HG03196 (cell line): Measurements from ENCODE around the gene CSTF3.
"Not testable (repeated sequence)": the region's sequence is repeated elsewhere in the genome, so short reads cannot be mapped to it uniquely, and the experiment has no call there.

ENCODE experiments used
- ATAC-seq: cut with Tn5 transposase; IDR thresholded peaks from one replicate; pipeline ENCODE4 v1.9.1; 2021; ENCODE audit not compliant: unreplicated experiment

CSTF3 gene

DNA sequence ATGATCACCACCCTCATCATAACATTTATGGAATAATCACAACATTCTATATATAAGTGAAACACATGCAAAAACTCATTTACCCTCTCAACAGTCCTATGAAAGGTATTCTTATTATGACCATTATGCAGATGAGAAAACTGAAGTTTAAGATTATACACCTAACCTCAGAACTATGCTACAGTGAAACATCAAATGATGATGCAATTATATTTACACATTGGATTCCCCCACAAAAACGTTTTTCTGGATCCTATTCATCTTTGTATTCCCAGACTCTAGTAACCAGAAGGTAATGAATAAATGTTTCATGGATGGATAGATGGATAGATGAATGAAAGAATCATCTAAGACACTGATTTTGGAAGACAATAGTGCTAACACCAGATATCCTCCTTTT, 67.1 kb downstream of the CSTF3 start:
- no peak for ATAC-seq

DNA sequence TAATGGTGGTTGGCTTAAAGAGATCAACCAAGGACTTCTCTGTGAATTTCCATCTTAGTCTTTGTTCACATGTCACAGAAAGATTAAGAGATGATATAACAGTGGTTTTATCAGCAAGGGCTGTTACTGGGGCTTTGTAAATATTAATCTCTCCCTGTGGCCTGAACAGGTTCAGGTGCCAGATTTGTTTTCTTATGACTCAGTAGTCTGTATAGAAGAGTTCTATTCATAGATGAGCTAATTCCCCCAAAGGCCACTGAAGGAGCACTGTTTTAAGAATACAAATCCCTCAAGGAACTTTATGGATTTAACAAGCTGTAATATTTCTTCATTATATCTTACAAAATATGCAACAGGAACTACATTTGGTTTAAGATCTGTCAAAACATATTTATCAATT, 71.5 kb downstream of the CSTF3 start:
- ATAC-seq = no peak

DNA sequence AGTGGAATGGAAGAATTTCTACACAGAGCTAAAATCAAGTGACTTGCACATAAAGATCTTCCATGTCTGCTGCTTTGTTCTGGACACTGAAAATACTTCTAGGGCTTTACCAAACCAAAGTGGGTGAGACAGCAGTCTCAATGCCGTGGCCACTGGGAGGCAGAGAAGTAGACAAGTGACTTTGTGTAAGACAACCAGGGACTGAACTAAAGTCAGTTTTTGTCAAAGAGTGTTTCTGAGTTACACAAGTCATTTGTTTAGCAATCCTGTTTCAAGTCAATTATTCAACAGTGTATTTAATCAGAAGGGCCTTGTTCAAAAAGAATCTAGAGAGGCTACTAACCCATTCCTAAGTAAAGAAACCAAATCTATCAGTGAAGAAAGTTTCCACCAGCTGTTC, 75.3 kb downstream of the CSTF3 start:
- no peak for ATAC-seq

DNA sequence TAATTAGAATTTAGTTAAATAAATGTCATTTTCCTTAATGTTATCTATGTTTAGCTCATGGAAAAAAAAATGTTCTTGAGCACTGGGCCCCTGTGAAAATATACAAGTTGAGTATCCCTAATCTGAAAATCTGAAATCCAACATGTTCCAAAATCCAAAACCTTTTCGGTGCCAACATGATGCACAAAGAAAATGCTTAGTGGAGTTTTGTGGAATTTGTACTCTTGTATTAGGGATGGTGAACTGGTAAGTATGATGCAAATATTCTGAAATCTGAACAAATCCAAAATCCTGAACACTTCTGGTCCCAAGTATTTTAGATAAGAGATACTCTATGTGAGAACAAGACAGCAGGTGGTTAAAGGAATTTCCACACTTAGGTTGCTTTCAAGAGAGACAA, 77.4 kb downstream of the CSTF3 start:
- no peak for ATAC-seq

DNA sequence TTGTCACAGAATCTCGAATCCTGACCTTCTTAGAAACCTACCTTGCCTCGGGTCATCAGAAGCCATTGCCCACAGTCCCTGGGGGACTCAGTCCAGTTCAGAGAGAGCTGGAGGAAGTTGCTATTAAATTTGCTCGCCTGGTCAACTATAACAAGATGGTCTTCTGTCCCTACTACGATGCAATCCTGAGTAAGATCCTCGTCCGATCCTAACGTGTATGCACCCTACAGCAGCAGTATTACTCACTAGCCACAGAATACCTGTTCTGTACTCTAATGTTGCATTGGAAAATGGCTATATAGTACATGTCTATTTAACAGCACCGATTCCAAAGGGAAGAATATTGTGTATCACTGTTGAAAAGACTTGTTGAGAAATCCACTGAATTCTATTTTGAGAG, 88.8 kb downstream of the CSTF3 start:
- ATAC-seq = no peak

DNA sequence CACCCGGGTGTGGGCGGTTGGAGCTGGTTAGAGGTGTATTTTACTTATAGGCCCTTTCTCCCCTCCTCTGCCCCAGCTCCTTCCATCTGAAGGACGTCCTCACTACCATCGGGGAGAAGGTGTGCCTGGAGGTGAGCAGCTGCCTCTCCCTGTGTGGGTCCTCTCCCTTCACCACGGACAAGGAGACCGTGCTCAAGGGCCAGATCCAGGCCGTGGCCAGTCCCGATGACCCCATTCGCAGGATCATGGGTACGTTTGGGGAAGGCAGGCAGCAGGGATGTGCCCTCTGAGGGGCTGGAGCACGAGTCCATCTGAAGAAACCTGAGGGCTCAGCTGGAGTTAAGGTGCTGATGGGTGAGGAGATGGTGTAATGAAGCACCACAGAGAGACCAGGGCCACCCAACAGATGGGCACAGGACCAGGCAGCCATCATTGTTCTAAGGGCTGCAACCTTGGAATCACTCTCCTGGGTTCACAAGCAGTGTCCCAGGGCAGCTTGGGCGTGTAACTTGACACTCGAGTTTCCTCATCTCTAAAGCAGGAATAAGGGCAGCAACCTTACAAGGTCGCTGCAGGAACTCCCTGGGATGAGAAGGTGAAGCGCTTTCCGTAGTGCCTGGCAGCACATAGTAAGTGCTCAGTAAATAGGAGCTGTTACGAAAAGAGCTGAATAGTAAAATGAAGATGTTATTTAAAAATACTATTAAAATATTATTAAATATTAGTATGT, 92.5 kb downstream of the CSTF3 start:
- ATAC-seq = no peak

DNA sequence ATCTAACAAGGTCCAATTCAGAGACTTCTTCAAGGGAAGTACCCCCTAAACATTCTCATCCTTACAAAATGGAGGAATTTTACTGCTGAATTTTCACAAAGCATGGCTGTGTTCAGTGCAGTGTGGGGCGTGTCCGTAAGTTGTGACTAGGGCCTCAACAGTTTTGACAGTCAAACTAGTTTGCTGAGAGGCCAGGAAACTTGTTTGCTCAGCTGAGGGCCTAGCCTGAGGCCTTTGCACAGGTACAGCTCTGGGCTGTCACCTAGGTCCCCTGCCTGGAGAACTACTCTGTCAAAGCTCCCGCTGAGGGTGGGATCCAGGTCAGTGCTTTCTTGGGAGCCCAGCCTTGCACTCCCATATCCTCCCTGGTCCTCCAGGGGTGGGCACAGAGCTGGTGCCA, 94.0 kb downstream of the CSTF3 start:
- ATAC-seq = no peak

DNA sequence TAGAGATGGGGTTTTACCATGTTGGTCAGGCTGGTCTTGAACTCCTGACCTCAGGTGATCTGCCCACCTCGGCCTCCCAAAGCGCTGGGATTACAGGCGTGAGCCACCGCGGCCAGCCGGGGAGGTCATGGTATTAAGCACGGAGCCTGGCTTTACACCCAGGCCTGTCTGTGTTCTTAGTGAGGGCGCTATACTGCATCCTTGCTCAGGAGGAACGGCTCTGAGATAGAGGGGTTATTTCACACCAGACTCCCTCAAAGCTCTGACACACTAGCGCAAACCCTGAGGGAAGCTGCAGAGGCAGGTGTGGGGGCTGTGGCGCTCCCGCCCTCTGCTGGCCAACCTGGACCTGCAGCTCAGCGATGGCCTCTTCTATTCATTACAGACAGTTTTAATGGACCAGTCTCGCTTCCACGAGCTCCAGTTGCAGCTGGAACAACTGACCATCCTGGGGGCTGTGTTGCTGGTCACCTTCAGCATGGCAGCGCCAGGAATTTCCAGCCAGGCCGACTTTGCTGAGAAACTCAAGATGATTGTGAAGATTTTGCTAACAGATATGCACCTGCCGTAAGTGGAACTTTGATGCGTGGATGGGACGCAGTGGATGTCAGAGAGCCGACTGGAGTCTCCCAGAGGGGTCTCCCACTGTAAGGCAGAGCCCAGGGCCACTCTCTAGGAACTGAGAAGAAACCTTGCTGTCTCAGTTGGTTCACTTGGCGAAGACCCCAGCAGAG, 95.7 kb downstream of the CSTF3 start:
- no peak for ATAC-seq

DNA sequence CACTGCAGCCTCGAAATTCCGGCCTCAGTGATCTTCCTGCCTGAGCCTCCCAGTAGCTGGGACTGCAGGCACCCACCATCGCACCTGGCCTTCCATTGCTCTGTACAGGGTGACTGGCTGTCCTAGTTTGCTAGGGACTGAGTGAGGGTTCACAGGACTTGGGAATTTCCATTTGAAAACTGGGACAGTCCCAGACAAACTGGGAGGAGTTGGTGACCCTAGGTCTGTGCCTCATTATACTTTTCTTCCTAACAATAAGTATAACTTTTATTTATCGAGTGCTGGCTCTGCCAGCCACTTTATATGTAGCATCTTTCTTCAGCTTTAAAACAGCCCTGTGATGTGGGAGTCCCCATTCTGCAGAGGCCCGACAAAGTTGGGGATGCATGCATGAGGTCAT, 96.4 kb downstream of the CSTF3 start:
- ATAC-seq = no peak

DNA sequence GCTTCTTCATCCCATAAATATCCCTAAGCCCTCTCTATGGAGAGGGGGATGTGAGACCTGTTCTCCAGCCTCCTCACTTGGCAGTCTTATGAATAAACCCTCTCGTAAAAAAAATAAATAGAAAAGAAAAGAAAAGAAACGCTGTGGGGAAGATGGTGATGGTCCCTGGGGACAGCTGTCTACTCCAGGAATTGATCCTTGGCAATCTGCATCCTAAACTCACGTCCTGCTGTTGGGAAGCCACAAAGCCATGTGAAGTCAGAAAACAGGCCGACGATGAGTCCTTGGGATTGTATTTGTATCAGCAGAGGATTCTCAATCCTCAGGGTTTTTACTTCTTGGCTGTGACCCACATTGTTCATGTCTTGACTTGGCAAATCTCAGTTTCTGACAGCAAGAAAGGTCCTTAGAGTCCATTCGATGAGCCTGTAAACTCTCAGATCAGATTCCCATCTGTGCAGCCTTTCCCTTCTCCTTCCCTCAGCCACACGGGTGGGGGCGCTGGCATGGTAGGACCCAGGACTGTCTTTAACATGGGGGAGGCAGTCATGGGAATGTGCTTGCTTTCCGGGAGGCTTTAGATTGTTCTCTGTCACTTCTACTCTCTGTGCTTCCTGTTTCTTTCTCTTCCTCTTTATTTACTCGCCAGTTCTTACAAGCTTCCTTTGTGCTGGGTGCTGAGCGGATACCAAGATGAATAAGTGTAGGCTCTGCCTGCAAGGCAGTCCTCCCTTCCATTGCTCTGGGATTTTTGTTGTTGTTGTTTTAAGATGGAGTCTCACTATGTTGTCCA, 97.1 kb downstream of the CSTF3 start:
- no peak for ATAC-seq

DNA sequence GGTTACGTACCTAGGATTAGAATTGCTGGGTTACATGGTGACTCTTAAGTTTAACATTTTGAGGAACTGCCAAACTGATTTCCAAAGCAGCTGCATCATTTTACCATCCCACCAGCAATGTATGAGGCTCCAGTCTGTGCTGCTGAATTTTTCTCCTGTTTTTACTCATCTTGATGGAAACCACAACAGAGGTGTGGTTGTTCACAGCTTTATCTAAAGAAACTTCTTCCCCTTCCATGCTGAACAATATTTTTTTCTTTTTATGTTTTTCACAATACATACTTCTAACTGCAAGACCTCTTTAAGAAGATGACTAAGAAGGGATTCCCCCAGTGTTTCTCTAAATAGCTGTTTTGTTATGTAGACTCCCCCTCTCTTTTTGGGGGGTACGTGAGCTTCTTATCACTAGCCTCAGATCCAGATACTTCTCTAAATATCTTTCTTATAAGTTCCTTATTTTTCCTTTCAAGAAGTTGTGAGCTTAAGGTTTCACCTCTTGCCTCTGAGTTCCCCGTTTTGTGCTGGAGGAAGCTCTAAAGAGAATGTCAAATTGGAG, 97.9 kb downstream of the CSTF3 start:
- ATAC-seq = peak; percentile 40

DNA sequence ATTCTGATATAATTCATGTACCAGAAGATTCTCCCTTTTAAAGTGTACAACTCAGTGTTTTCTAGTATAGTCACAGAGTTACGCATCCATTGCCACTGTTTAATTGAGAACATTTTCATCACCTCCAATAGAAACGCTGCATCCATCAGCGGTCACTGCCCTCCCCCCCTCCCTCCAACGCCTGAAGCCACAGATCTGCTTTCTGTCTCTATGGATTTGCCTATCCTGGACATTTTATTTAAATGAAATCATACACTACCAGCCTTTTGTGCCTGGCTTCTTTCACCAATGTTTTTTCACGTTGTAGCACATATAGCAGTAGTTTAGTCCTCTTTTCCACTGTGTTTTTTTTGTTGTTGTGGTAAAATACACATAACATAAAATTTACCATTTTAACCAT, 99.1 kb downstream of the CSTF3 start:
- ATAC-seq = no peak

DNA sequence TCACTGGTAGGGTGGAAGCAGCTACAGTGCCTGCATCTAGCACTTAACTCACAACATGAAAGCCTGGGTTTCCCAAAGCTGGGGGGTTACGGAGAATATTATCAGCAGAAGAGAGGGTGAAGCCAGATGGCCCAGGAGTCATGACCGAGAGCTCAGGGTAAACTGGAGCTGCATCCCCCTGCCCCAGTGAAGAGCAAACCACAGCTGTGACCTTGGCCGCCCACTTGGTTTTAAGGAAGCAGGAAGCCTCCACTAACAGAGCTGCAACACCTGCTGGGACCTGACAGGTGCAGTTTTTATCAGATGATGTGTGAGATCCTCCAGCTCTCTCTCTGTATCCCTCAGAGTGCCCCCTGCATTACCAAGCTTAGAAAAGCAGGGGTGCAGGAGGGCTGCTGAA, 101.0 kb downstream of the CSTF3 start:
- ATAC-seq = no peak

DNA sequence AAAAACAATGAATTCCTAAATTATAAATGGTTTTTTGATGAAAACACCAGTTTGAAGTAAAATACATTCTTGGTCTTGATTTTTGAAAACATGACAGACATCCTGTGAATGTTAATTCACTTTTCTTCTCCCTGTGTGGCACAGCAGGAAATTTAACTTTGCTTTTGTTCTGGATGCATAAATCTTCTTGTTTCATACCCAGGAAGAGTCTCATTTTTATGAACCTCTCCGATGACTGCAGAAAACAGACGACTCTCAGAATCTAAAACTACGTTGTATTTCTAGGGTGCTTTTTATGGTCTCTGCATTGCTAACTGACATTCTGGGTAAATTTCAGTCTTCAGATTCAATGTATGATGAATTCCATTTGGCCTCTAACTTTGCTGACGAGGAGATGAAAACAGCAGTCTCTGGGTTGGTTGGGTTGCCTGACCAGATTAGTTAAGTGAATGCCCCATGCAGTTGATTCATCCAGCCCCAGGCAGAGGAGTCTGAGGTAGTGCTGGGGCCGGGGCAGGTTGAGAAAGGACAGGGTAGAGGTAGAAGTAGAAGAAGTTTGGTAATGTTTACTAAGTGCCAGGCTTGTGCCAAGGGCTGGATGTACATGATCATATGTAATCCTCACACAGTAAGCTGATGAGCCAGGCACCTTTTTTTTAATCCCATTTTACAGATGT, 101.8 kb downstream of the CSTF3 start:
- no peak for ATAC-seq

DNA sequence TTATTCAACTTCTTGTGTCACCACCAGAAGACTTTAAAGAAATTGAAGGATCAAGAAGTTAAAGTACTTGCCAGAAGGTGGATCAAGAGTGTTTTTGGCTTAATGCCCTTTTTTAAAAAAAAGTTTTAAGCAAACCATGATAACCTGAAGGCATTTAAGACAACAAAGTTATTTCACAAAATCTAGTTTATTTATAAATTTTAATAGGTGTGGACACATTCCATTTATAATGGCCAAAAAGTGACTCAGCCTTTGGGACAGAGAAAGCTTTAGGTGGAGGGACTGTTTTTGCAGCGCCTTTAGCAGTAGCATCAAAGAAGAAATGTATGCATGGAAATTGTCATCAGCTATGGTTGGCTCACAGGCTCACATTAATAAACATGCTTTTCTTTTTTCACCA, 104.0 kb downstream of the CSTF3 start:
- ATAC-seq = no peak

DNA sequence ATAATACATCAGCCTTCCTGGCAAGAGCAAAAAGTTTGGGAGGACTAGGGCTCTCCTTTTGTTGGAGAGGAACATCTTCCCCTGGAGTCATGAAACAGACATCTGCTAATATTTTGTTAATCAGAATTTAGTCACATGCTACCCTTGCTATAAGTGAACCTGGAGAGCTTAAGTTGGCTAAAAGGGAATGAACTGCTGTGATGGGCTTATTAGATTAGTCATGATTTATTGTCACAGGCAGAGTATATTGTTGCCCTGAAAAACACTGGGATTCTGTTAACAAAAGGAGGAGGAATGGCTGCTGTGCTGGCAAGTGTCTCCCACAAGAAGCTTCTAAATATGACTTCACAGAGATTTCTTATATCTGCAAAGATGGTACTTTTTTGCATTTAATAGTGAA, 105.9 kb downstream of the CSTF3 start:
- ATAC-seq = no peak

DNA sequence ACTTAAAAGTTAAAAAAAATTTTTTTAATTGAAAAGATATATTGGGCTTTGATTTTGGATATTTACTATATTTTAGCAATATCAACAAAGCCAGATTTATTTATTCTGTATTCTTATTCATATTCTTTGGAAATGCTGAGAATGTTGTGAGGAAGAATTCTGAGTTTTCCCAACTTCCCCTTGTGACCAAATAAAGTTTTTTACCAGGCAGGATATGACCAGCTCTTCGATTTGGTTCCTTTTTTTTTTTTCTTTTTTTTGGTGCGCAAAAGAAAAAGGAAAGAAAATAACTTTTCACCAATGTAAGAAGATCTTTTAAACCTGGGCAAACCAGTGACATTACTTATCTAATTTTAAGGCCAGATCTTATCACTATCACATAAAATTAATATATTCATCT, 109.0 kb downstream of the CSTF3 start:
- no peak for ATAC-seq

DNA sequence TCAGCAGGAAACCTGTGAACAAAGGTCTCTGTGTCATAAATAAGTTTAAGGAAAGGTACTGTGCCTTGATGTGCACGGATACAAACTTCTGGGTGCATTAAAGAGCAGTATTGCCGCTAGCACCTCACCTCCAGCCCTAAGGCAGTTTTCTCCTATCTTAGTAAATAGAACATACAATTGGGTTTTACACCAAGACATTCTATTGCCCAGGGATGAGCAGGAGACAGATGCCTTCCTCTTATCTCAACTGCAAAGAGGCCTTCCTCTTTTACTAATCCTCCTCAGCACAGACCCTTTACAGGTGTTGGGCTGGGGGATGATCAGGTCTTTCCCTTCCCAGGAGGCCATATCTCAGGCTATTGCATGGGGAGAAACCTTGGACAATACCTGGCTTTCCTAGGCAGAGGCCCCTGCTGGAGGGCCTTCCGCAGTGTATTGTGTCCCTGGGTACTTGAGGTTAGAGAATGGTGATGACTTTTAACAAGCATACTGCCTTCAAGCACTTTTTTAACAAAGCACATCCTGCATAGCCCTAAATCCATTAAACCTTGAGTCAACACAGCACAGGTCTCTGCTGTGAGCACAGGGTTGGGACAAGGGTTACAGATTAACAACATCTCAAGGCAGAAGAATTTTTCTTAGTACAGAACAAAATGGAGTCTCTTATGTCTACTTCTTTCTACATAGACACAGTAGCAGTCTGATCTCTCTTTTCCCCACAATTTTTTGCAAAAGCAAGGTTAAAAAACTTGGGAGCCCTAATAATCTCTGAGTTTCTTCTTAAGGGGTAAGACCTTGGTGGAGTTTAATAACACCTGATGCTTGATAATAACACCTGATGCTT, 111.5 kb downstream of the CSTF3 start:
- ATAC-seq = not testable (repeated sequence)

DNA sequence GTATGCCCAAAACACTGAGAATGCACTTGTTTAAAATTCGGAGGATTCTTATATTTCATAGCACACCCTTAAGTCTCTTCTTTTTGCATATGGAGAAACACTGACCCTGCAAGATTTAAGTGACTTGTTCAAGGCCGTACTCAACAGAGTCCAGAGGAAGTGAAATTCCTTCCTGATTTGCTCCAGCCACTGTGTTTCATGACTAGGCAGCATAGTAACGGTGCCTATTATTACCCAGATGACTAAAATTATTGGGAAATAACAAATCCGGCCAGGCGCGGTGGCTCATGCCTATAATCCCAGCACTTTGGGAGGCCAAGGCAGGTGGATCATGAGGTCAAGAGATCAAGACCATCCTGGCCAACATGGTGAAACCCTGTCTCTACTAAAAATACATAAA, 112.6 kb downstream of the CSTF3 start:
- ATAC-seq = not testable (repeated sequence)

DNA sequence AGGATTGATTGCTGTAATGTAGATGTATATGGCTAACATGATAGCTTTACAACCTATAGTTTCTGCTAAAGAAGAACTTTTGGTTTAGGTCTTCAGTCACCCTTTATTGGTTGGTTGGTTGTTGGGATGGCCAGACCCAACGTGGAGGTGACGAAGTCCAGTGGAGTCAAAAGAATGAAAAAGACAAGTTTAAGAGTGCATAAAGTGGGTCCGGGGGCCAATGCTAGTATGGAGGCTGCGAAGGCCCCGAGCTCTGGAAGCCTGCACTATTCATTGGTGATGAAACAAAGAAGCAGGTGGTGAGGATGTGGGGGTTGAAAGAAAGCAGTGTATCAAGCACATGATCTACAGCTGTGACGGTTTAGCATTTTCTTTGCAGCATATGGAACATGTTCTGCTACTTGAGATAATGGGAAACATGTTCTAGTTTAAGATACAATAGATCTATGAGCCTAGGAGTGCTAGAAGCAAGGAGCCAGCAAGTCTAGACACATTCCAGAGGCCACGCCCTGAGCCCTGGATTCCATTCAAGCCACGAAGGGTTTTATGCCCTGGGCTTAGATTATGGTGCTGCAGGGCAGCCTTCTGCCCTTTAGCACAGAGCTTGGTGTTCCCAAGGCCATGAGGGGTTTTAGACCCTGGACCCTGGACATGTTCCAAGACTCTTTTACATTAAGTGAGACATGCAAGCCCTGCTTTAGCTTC, 115.6 kb downstream of the CSTF3 start:
- no peak for ATAC-seq
